Caco-2 (cell line): Measurements from ENCODE around the gene PDE3B. TPM values are rescaled to one million over a fixed set of nuclear protein-coding genes. Genes with fewer than 3 reads are reported as not detected.

Source experiments
- BruUV-seq: library from RNA; stranded (reverse); fragments of 400-500 nt; replicated peaks from 2 replicates; lab custom pipeline; 2021; lab: Mats Ljungman, UMichigan
- CTCF ChIA-PET: fragments of 300-600 bp; sonication (Branson Sonifier 250); formaldehyde crosslinking; loops from one replicate; lab custom pipeline; 2022; ENCODE audit warnings: antibody characterized with exemption; lab: Charles Lee
- POLR2A ChIA-PET: fragments of 300-600 bp; sonication (Branson Sonifier 250); formaldehyde crosslinking; loops from one replicate; lab custom pipeline; 2022; ENCODE audit warnings: antibody characterized with exemption; lab: Charles Lee
- DNase-seq, 2 experiments: peaks; one replicate each; pipeline versions ENCODE4 v3.0.0 to v3.0.0-alpha.2; 2020 to 2022
- H3K27me3 ChIP-seq: replicated peaks from 2 replicates; pipeline ENCODE4 v1.6.0; 2011; ENCODE audit warnings: low read length; ENCODE audit not compliant: control insufficient read depth, insufficient read depth
- H3K36me3 ChIP-seq: 2 replicates; pipeline ENCODE4 v1.5.1; 2011; ENCODE audit warnings: low read length; ENCODE audit not compliant: control insufficient read depth, insufficient read depth
- H3K4me1 ChIP-seq: fragments of 250-450 bp; sonication (Bioruptor Pico); 2 replicates; pipeline ENCODE4 v1.5.1; 2020; ENCODE audit warnings: mild to moderate bottlenecking
- H3K4me3 ChIP-seq: 2 replicates; pipeline ENCODE4 v1.5.1; 2011; ENCODE audit warnings: low read depth, mild to moderate bottlenecking, control low read depth, low read length
- H3K9me3 ChIP-seq: fragments of 250-450 bp; sonication (Bioruptor Pico); 2 replicates; pipeline ENCODE4 v1.5.1; 2020; ENCODE audit warnings: mild to moderate bottlenecking, moderate library complexity
- H3K27ac Mint-ChIP-seq: one replicate; pipeline ENCODE4 v1.8.0; 2022; ENCODE audit warnings: mixed read lengths; ENCODE audit not compliant: unreplicated experiment
- H3K27me3 Mint-ChIP-seq: one replicate; pipeline ENCODE4 v1.8.0; 2022; ENCODE audit warnings: mixed read lengths; ENCODE audit not compliant: insufficient read depth, unreplicated experiment
- H3K36me3 Mint-ChIP-seq: one replicate; pipeline ENCODE4 v1.8.0; 2022; ENCODE audit warnings: mild to moderate bottlenecking, mixed read lengths; ENCODE audit not compliant: insufficient read depth, unreplicated experiment
- H3K4me1 Mint-ChIP-seq: one replicate; pipeline ENCODE4 v1.8.0; 2022; ENCODE audit warnings: low read depth, mixed read lengths; ENCODE audit not compliant: unreplicated experiment
- H3K4me3 Mint-ChIP-seq: one replicate; pipeline ENCODE4 v1.8.0; 2022; ENCODE audit warnings: mild to moderate bottlenecking, moderate library complexity, mixed read lengths; ENCODE audit not compliant: unreplicated experiment
- H3K9me3 Mint-ChIP-seq: one replicate; pipeline ENCODE4 v1.8.0; 2022; ENCODE audit warnings: mixed read lengths; ENCODE audit not compliant: unreplicated experiment
- CTCF ChIP-seq, 2 experiments: fragments of 200-600 bp in 1 of 2; IDR thresholded peaks; 1 replicate in 1 of 2; 2 replicates in 1 of 2; pipeline versions ENCODE4 v1.5.1 to v1.8.0; 2011 to 2022; ENCODE audit warnings: antibody characterized with exemption in 1 of 2, control low read depth in 1 of 2, inconsistent platforms in 1 of 2, low read depth in 1 of 2, low read length in 1 of 2, mild to moderate bottlenecking in 1 of 2, moderate library complexity in 1 of 2; ENCODE audit not compliant: insufficient read depth in 1 of 2, severe bottlenecking in 1 of 2, unreplicated experiment in 1 of 2
- intact Hi-C: fragments of 100-400 bp; cut with micrococcal nuclease; formaldehyde crosslinking; loops from one replicate; pipeline ENCODE4 v1.10.0; 2022; ENCODE audit not compliant: unreplicated experiment
- total RNA-seq: library from RNA; stranded (reverse); gene quantifications from 2 replicates; pipeline ENCODE4 v1.2.3, GENCODE V29; 2022

PDE3B gene
- total RNA-seq, 1 experiment from 2014 or later = 21.8 TPM

GRCh38 chr11:14916403-14916802 lies 272.8 kb downstream of the PDE3B start:
- Mint-ChIP-seq H3K36me3 (no peaks in the 10 kb centered on the region), H3K27me3 (peaks cover 3% of the 10 kb centered on the region), H3K27ac (no peak overlapping the region), H3K4me1 (peaks cover 12% of the 10 kb centered on the region), H3K9me3 (peaks cover 16% of the 10 kb centered on the region), H3K4me3 (no peak overlapping the region)
- DNase-seq = no peak
- H3K36me3 ChIP-seq = no peaks in the 10 kb centered on the region
- no peak overlapping the region for H3K4me3 ChIP-seq
- POLR2A ChIA-PET = no interaction called here
- no peak for TF ChIP-seq CTCF (IDR thresholded peaks at IDR 0.05; ENCODE audit: insufficient read depth in 1 of 2, low read depth in 1 of 2, low read length in 1 of 2, severe bottlenecking in 1 of 2, unreplicated experiment in 1 of 2)
- no peaks in the 10 kb centered on the region for H3K27me3 ChIP-seq
- intact Hi-C loops = no loop called here
- no TSS peak for BruUV-seq
- H3K9me3 ChIP-seq = peaks cover 6% of the 10 kb centered on the region; the same call in 1 of the 2 replicates
- CTCF ChIA-PET = no interaction called here
- peaks cover 9% of the 10 kb centered on the region for H3K4me1 ChIP-seq

Other genes starting within 250 kb of the PDE3B start
- 120 and 125 TPM in 2 replicates for gene COPB1, start 144.0 kb upstream of the PDE3B start, total RNA-seq
- gene PSMA1, start 123.4 kb upstream of the PDE3B start, total RNA-seq = 189 and 194 TPM in 2 replicates
- gene CYP2R1, start 248.4 kb downstream of the PDE3B start, total RNA-seq = 33.0 and 34.5 TPM in 2 replicates